HCT116 (cell line): ENCODE results near the gene ALX4. TPM values are rescaled to one million over a fixed set of nuclear protein-coding genes. Genes with fewer than 3 reads are reported as not detected.

Experiments
- ATAC-seq: fragments of 200-7000 bp; cut with Tn5 transposase; 2 replicates; pipeline ENCODE4 v1.9.1; 2020; ENCODE audit warnings: mild to moderate bottlenecking, moderate library complexity
- BruUV-seq: library from RNA; stranded (reverse); fragments of 400-500 nt; replicated peaks from 2 replicates; lab custom pipeline; 2021; lab: Mats Ljungman, UMichigan
- CTCF ChIA-PET: fragments of 300-600 bp; sonication (Branson Sonifier 250); formaldehyde crosslinking; loops from one replicate; lab custom pipeline; 2021; ENCODE audit warnings: antibody characterized with exemption; lab: Charles Lee
- POLR2A ChIA-PET: fragments of 300-600, 350-600 bp; sonication (Branson Sonifier 250); formaldehyde crosslinking; loops from one replicate; lab custom pipeline; 2021; ENCODE audit warnings: antibody characterized with exemption; lab: Charles Lee
- RAD21 ChIA-PET, 2 experiments: fragments of 300-600 bp; sonication (Branson Sonifier 250); formaldehyde crosslinking; loops; one replicate each; lab custom pipeline; 2023; ENCODE audit warnings: low total read pairs in 2 of 2; ENCODE audit not compliant: uncharacterized antibody in 2 of 2, unreplicated experiment in 2 of 2, low non-redundant PET in 1 of 2; lab: Charles Lee
- DNase-seq: peaks from one replicate; pipeline ENCODE4 v3.0.0-alpha.2; 2010; ENCODE audit warnings: low read depth, low spot score
- H2AFZ ChIP-seq: fragments of 200-600 bp; shearing (Covaris generic), sonication (generic); 2 replicates; pipeline ENCODE4 v1.6.1; 2017; ENCODE audit warnings: low read depth, mixed run types, mixed read lengths, antibody characterized with exemption, low read length; ENCODE audit not compliant: poor library complexity, severe bottlenecking
- H3K27ac ChIP-seq: 2 replicates; pipeline ENCODE4 v1.5.1; 2012; ENCODE audit warnings: low read depth, low read length
- H3K27me3 ChIP-seq: fragments of 200-600 bp; sonication (generic); 2 replicates; pipeline ENCODE4 v1.6.1; 2016; ENCODE audit warnings: mixed run types, low read length, mixed read lengths; ENCODE audit not compliant: insufficient read depth
- H3K36me3 ChIP-seq, 2 experiments: fragments of 200-500 bp in 1 of 2; fragments of 200-600 bp in 1 of 2; sonication (Bioruptor generic) in 1 of 2; sonication (generic) in 1 of 2; 2 replicates each; pipeline versions ENCODE4 v1.5.1 to v1.6.1; 2014 to 2016; ENCODE audit warnings: low read length in 2 of 2, inconsistent platforms in 1 of 2, mixed read lengths in 1 of 2, mixed run types in 1 of 2; ENCODE audit not compliant: insufficient read depth in 2 of 2, control insufficient read depth in 1 of 2
- H3K4me1 ChIP-seq, 2 experiments: fragments of 200-600 bp in 1 of 2; sonication (generic) in 1 of 2; 2 replicates each; pipeline versions ENCODE4 v1.5.1 to v1.6.1; 2012 to 2017; ENCODE audit warnings: low read length in 2 of 2, inconsistent platforms in 1 of 2, mild to moderate bottlenecking in 1 of 2, mixed read lengths in 1 of 2, mixed run types in 1 of 2, moderate library complexity in 1 of 2; ENCODE audit not compliant: insufficient read depth in 2 of 2, control insufficient read depth in 1 of 2
- H3K4me2 ChIP-seq: fragments of 200-600 bp; sonication (generic); 2 replicates; pipeline ENCODE4 v1.6.1; 2017; ENCODE audit warnings: mixed run types, low read length, mixed read lengths
- H3K4me3 ChIP-seq, 2 experiments: fragments of 200-600 bp in 1 of 2; sonication (generic) in 1 of 2; replicated peaks in 1 of 2; 2 replicates each; pipeline ENCODE4 v1.5.1; 2011 to 2016; ENCODE audit warnings: low read length in 2 of 2, control low read depth in 1 of 2, low read depth in 1 of 2, mild to moderate bottlenecking in 1 of 2, mixed read lengths in 1 of 2, mixed run types in 1 of 2
- H3K79me2 ChIP-seq: fragments of 200-600 bp; sonication (generic); 2 replicates; pipeline ENCODE4 v1.6.1; 2017; ENCODE audit warnings: mild to moderate bottlenecking, mixed run types, low read length, moderate library complexity, mixed read lengths; ENCODE audit not compliant: insufficient read depth
- H3K9ac ChIP-seq: fragments of 200-600 bp; sonication (generic); 2 replicates; pipeline ENCODE4 v1.6.1; 2016; ENCODE audit warnings: low read length, mixed read lengths
- H3K9me2 ChIP-seq: fragments of 200-600 bp; sonication (generic), shearing (Covaris generic); 2 replicates; pipeline ENCODE4 v1.6.1; 2017; ENCODE audit warnings: mixed run types, mild to moderate bottlenecking, moderate library complexity; ENCODE audit not compliant: insufficient read depth
- H3K9me3 ChIP-seq, 2 experiments: fragments of 200-500 bp in 1 of 2; fragments of 200-600 bp in 1 of 2; sonication (Bioruptor generic) in 1 of 2; sonication (generic) in 1 of 2; 2 replicates each; pipeline ENCODE4 v1.6.1; 2014 to 2017; ENCODE audit warnings: low read length in 2 of 2, mixed read lengths in 2 of 2, inconsistent platforms in 1 of 2, low read depth in 1 of 2, mild to moderate bottlenecking in 1 of 2, mixed run types in 1 of 2, moderate library complexity in 1 of 2; ENCODE audit not compliant: control insufficient read depth in 1 of 2, insufficient read depth in 1 of 2
- H4K20me1 ChIP-seq: fragments of 200-600 bp; sonication (generic), shearing (Covaris generic); 2 replicates; pipeline ENCODE4 v1.6.1; 2017; ENCODE audit warnings: mixed run types, mild to moderate bottlenecking, moderate library complexity; ENCODE audit not compliant: insufficient read depth
- CEBPB ChIP-seq: IDR thresholded peaks from 2 replicates; pipeline ENCODE4 v1.6.1; 2012; ENCODE audit warnings: low read depth
- CTCF ChIP-seq, 3 experiments: fragments of 200-600 bp in 1 of 3; sonication (generic) in 1 of 3; IDR thresholded peaks in 2 of 3; conservative IDR thresholded peaks in 1 of 3; 2 replicates each; pipeline ENCODE4 v1.5.1; 2012 to 2017; ENCODE audit warnings: low read depth in 2 of 3, low read length in 2 of 3, antibody characterized with exemption in 1 of 3, borderline replicate concordance in 1 of 3, control low read depth in 1 of 3, mild to moderate bottlenecking in 1 of 3, mixed read lengths in 1 of 3, mixed run types in 1 of 3, moderate library complexity in 1 of 3; ENCODE audit not compliant: insufficient read depth in 1 of 3
- EGR1 ChIP-seq: IDR thresholded peaks from 2 replicates; pipeline ENCODE4 v1.6.1; 2012; ENCODE audit warnings: low read depth
- ELF1 ChIP-seq: IDR thresholded peaks from 2 replicates; pipeline ENCODE4 v1.6.1; 2012; ENCODE audit warnings: low read depth, borderline replicate concordance
- EZH2phosphoT487 ChIP-seq: fragments of 200-600 bp; IDR thresholded peaks from 2 replicates; pipeline ENCODE4 v1.6.1; 2018; ENCODE audit warnings: antibody characterized with exemption, borderline replicate concordance
- FOSL1 ChIP-seq: IDR thresholded peaks from 2 replicates; pipeline ENCODE4 v1.6.1; 2012; ENCODE audit warnings: low read depth
- JUND ChIP-seq: IDR thresholded peaks from 2 replicates; pipeline ENCODE4 v1.6.1; 2012
- POLR2AphosphoS5 ChIP-seq: IDR thresholded peaks from 2 replicates; pipeline ENCODE4 v1.6.1; 2011; ENCODE audit warnings: mild to moderate bottlenecking, low read depth, low read length, moderate library complexity
- RAD21 ChIP-seq: IDR thresholded peaks from 2 replicates; pipeline ENCODE4 v1.6.1; 2012; ENCODE audit warnings: low read depth, mild to moderate bottlenecking
- REST ChIP-seq: IDR thresholded peaks from 2 replicates; pipeline ENCODE4 v1.6.1; 2012; ENCODE audit warnings: low read depth
- SP1 ChIP-seq: IDR thresholded peaks from 2 replicates; pipeline ENCODE4 v1.6.1; 2012; ENCODE audit warnings: low read depth
- YY1 ChIP-seq: IDR thresholded peaks from 2 replicates; pipeline ENCODE4 v1.6.1; 2011; ENCODE audit warnings: low read length, low read depth, moderate library complexity, mild to moderate bottlenecking; ENCODE audit not compliant: insufficient replicate concordance; ENCODE audit errors: extremely low read depth
- ZFX ChIP-seq: fragments of 450-650 bp; IDR thresholded peaks from 2 replicates; pipeline ENCODE4 v1.6.1; 2017
- ZNF274 ChIP-seq: fragments of 200-500 bp; sonication (Bioruptor generic); IDR thresholded peaks from 2 replicates; pipeline ENCODE4 v1.6.1; 2014; ENCODE audit warnings: mild to moderate bottlenecking, low read depth, low read length, inconsistent platforms
- intact Hi-C: fragments of 100-400 bp; cut with micrococcal nuclease; formaldehyde crosslinking; loops from 2 replicates; pipeline ENCODE4 v1.10.0; 2022
- total RNA-seq: library from RNA; stranded (reverse); gene quantifications from one replicate; pipeline ENCODE4 v1.2.1, GENCODE V29; 2021; ENCODE audit not compliant: unreplicated experiment

The ALX4 gene
- total RNA-seq, 1 experiment from 2014 or later = not detected

GRCh38 chr11:44304091-44305025 lies 5.6 kb downstream of the ALX4 start:
- Histone ChIP-seq H3K27me3 (no peaks in the 10 kb centered on the region), H3K9me3 (no peaks in the 10 kb centered on the region), H3K4me1 (peaks cover 2 to 21% of the 10 kb centered on the region in 2 experiments), H3K9me2 (no peaks in the 10 kb centered on the region), H3K9ac (no peak overlapping the region), H3K79me2 (no peaks in the 10 kb centered on the region), H4K20me1 (no peaks in the 10 kb centered on the region), H3K4me3 (no peak overlapping the region), H3K36me3 (no peaks in the 10 kb centered on the region), H3K4me2 (no peak overlapping the region), H2AFZ (no peak overlapping the region), H3K27ac (no peak overlapping the region)
- intact Hi-C loops = no loop called here
- BruUV-seq = no TSS peak
- DNase-seq (no peak), ATAC-seq (no peak)
- RAD21 ChIA-PET = no interaction called here
- TF ChIP-seq JUND (no peak), EGR1 (no peak), CTCF (IDR thresholded peaks at IDR 0.05 in 2 of 3, conservative IDR thresholded peaks at IDR 0.05 in 1 of 3; ENCODE audit: borderline replicate concordance in 1 of 3, insufficient read depth in 1 of 3, low read depth in 2 of 3, low read length in 2 of 3) (no peak), REST (no peak), YY1 (no peak), ZNF274 (no peak), ZFX (no peak), SP1 (no peak), ELF1 (no peak), CEBPB (no peak), FOSL1 (no peak), POLR2AphosphoS5 (no peak), EZH2phosphoT487 (no peak), RAD21 (no peak)
- CTCF ChIA-PET = no interaction called here
- POLR2A ChIA-PET = no interaction called here
